Activated B cell treated with CpG ODN at 0.5 μM for 24 hours (primary cell): ENCODE results near the gene MYBPC1. TPM values are rescaled to one million over a fixed set of nuclear protein-coding genes. Genes with fewer than 3 reads are reported as not detected.

Source experiments
- ATAC-seq: fragments of 200-7000 bp; cut with Tn5 transposase; one replicate; pipeline ENCODE4 v1.10.0; 2021; ENCODE audit warnings: low read depth, mild to moderate bottlenecking, moderate library complexity
- CTCF ChIA-PET: fragments of 350-600 bp; sonication (Branson Sonifier 250); formaldehyde crosslinking; loops from one replicate; lab custom pipeline; 2021; ENCODE audit warnings: antibody characterized with exemption; lab: Charles Lee
- POLR2A ChIA-PET: fragments of 350-600 bp; sonication (Branson Sonifier 250); formaldehyde crosslinking; loops from one replicate; lab custom pipeline; 2021; ENCODE audit warnings: antibody characterized with exemption; lab: Charles Lee
- DNase-seq: peaks from one replicate; pipeline ENCODE4 v3.0.0; 2022
- H3K27ac Mint-ChIP-seq: one replicate; pipeline ENCODE4 v1.8.0; 2020; ENCODE audit warnings: mixed read lengths
- H3K27me3 Mint-ChIP-seq: one replicate; pipeline ENCODE4 v1.8.0; 2021; ENCODE audit warnings: mixed read lengths
- H3K36me3 Mint-ChIP-seq: one replicate; pipeline ENCODE4 v1.8.0; 2021; ENCODE audit warnings: low read depth, mixed read lengths
- H3K4me1 Mint-ChIP-seq: one replicate; pipeline ENCODE4 v1.8.0; 2021; ENCODE audit warnings: mixed read lengths
- H3K4me3 Mint-ChIP-seq: one replicate; pipeline ENCODE4 v1.8.0; 2020; ENCODE audit warnings: mild to moderate bottlenecking, mixed read lengths
- H3K9me3 Mint-ChIP-seq: one replicate; pipeline ENCODE4 v1.8.0; 2020; ENCODE audit warnings: mixed read lengths
- CTCF ChIP-seq: fragments of 200-600 bp; IDR thresholded peaks from one replicate; pipeline ENCODE4 v1.8.0; 2022; ENCODE audit warnings: antibody characterized with exemption, mild to moderate bottlenecking
- intact Hi-C: fragments of 100-400 bp; cut with micrococcal nuclease; formaldehyde crosslinking; loops from one replicate; pipeline ENCODE4 v1.15.1; 2024
- total RNA-seq: library from RNA; stranded (reverse); gene quantifications from 2 replicates; pipeline ENCODE4 v1.2.3, GENCODE V29; 2022

Gene MYBPC1
- total RNA-seq, 1 donor from 2014 or later = not detected

GRCh38 chr12:101648195-101648594 lies 53.4 kb downstream of the MYBPC1 start:
- DNase-seq (no peak), ATAC-seq (peak; percentile 90)
- H3K27me3 Mint-ChIP-seq = no peaks in the 10 kb centered on the region
- no peaks in the 10 kb centered on the region for H3K9me3 Mint-ChIP-seq
- ChIA-PET CTCF (no interaction called here), POLR2A (interaction anchor here (0.6 to 0.8 kb wide), 4 partner anchors 13 to 96 kb away, joined by 3 to 4 read pairs (median 3); no protein-coding TSS in a partner anchor)
- H3K4me1 Mint-ChIP-seq = peaks cover 14% of the 10 kb centered on the region
- no peak for TF ChIP-seq CTCF
- intact Hi-C loops = loop anchor here (1.0 kb wide), 1 partner anchor 13 kb away; no protein-coding TSS in a partner anchor
- peak overlapping the region; percentile 22 for H3K27ac Mint-ChIP-seq
- no peaks in the 10 kb centered on the region for H3K36me3 Mint-ChIP-seq
- no peak overlapping the region for H3K4me3 Mint-ChIP-seq

- H3K36me3 Mint-ChIP-seq = no peaks in the 10 kb centered on the region
- H3K9me3 Mint-ChIP-seq = no peaks in the 10 kb centered on the region
- H3K4me1 Mint-ChIP-seq = peaks cover 24% of the 10 kb centered on the region
- no peak for TF ChIP-seq CTCF
- DNase-seq (no peak), ATAC-seq (no peak)
- POLR2A ChIA-PET = no interaction called here
- no peak overlapping the region for H3K4me3 Mint-ChIP-seq
- CTCF ChIA-PET = no interaction called here
- no peak overlapping the region for H3K27ac Mint-ChIP-seq
- intact Hi-C loops = no loop called here
- H3K27me3 Mint-ChIP-seq = no peaks in the 10 kb centered on the region
Observed at GRCh38 chr12:101650346-101651117, 55.8 kb downstream of the MYBPC1 start.

DNA sequence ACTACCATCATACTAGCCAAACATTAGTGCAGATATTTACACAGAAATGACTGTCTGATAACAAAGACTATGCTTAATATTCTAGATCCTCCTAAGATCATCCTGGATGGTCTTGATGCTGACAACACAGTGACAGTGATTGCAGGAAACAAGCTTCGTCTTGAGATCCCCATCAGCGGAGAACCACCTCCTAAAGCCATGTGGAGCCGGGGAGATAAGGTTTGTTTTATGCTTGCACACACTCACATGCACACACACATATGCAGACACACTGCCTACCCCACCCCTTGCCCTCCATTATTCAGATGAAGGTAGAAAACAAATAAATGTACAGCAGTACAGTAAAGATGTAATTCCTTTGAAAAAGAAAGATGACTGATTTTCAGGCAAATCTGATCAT lies 58.3 kb downstream of the MYBPC1 start:
- TF ChIP-seq CTCF = no peak
- Mint-ChIP-seq H3K36me3 (no peaks in the 10 kb centered on the region), H3K4me3 (no peak overlapping the region), H3K27ac (no peak overlapping the region), H3K9me3 (no peaks in the 10 kb centered on the region), H3K27me3 (no peaks in the 10 kb centered on the region), H3K4me1 (peaks cover 25% of the 10 kb centered on the region)
- ATAC-seq (no peak), DNase-seq (no peak)
- CTCF ChIA-PET = no interaction called here
- intact Hi-C loops = no loop called here
- POLR2A ChIA-PET = no interaction called here

DNA sequence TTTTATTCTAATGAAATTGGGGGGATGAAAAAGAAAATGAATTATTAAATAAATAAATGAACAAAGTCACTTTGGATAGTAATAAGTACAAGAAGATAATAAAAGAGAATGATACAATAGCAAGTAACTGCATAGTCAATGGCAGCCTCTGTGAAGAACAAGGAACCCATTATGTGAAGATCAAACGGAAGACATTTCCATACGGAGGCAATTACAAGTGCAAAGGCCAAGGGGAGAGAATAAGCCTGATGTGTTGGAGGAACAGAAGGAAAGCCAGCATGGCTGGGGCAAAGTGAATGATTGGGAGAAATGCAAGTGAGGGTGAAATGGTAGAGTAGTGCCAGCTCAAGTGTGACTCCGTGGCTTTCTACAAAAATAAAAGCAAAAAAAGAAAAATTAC lies 58.7 kb downstream of the MYBPC1 start:
- intact Hi-C loops = no loop called here
- ChIA-PET POLR2A (no interaction called here), CTCF (no interaction called here)
- DNase-seq = no peak
- Mint-ChIP-seq H3K9me3 (no peaks in the 10 kb centered on the region), H3K27ac (no peak overlapping the region), H3K36me3 (no peaks in the 10 kb centered on the region), H3K27me3 (no peaks in the 10 kb centered on the region), H3K4me3 (no peak overlapping the region), H3K4me1 (peaks cover 24% of the 10 kb centered on the region)
- no peak for TF ChIP-seq CTCF
- ATAC-seq = no peak

DNA sequence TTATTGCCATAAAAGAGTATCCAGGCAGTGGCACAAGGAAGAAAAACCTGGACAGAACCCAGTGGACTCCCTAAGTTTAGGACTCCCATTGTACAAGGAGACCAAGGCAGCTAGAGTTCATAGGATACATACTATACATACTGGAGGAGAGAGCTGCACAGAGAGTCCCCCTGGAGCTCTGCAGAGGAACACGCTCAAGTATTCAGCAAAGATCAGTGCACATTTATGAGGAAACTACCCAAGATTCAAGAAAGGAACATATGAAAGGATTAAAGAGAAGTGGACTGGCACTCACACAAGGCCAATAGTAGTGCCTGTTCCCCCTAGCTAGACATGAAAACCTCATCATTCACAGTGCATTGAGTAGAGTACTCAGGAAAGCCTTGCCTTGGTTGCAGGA lies 59.7 kb downstream of the MYBPC1 start:
- H3K27ac Mint-ChIP-seq = no peak overlapping the region
- DNase-seq (no peak), ATAC-seq (no peak)
- H3K27me3 Mint-ChIP-seq = no peaks in the 10 kb centered on the region
- H3K9me3 Mint-ChIP-seq = no peaks in the 10 kb centered on the region
- H3K4me1 Mint-ChIP-seq = peaks cover 24% of the 10 kb centered on the region
- ChIA-PET CTCF (no interaction called here), POLR2A (interaction anchor here (0.5 to 1.2 kb wide), 3 partner anchors 8 to 224 kb away, joined by 3 to 4 read pairs (median 4); no protein-coding TSS in a partner anchor)
- no peaks in the 10 kb centered on the region for H3K36me3 Mint-ChIP-seq
- H3K4me3 Mint-ChIP-seq = no peak overlapping the region
- TF ChIP-seq CTCF = no peak
- intact Hi-C loops = no loop called here
